H54 (cell line): ENCODE results near the gene CNOT10.
"Not testable (repeated sequence)": the region's sequence is repeated elsewhere in the genome, so short reads cannot be mapped to it uniquely, and the experiment has no call there.

Experiments used
- DNase-seq: peaks from one replicate; pipeline ENCODE4 v3.0.0; 2011; ENCODE audit warnings: low spot score, mixed read lengths; ENCODE audit not compliant: insufficient read length
- FAIRE-seq: peaks from 3 replicates; lab custom pipeline; 2011; peaks lifted over from hg19 to GRCh38; lab: Jason Lieb, UNC
- POLR2A ChIP-seq: IDR thresholded peaks from 2 replicates; pipeline ENCODE4 v1.6.1; 2011; ENCODE audit warnings: low read depth, mild to moderate bottlenecking, low read length

CNOT10 gene

DNA sequence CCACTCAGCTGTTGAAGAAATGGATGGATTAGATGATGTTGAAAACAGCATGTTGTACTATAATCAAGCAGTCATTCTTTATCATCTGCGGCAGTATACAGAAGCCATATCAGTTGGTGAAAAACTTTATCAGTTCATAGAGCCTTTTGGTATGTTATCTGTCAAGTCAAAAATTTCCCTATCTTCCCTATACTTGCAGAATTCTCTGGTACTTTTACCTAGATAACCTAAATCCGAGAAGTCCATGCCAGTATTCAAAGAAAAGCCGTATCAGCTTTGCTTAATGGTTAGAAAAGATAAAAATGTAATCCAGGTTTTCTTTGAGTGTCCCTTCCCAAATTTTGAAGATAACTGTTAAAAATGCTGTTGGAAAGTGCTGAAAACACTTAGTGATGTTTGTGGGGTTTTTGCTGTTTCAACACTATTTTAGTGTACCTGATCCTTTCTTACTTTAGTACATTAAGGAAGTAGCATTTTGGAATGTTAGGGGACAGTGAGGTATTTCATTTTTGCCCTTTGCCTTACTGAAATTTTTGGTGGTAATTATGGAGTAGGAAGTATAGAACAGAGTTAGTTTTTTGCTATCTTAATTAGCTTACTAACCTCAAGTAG is 23.8 kb downstream of the CNOT10 start:
- TF ChIP-seq POLR2A = no peak
- FAIRE-seq = no peak
- no peak for DNase-seq

- DNase-seq (no peak), FAIRE-seq (no peak)
- no peak for TF ChIP-seq POLR2A
Measured at GRCh38 chr3:32709346-32709745, 24.4 kb downstream of the CNOT10 start.

- DNase-seq (no peak), FAIRE-seq (no peak)
- no peak for TF ChIP-seq POLR2A
Measured at GRCh38 chr3:32712506-32713055, 27.6 kb downstream of the CNOT10 start.

DNA sequence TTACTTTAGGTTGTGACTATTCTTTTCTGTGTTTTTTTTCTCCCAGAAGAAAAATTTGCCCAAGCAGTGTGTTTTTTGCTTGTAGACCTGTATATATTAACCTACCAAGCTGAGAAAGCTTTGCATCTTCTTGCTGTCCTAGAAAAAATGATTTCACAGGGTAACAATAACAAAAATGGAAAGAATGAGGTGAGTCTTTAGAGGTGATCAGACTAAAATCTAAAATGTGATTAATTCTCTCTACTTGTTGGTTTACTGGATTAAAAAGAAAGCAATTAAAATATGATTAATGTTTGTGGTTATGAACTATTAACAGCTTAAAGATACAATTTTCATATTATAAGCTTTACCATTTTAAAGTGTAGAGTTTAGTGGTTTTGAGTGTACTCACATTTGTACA is 28.2 kb downstream of the CNOT10 start:
- TF ChIP-seq POLR2A = no peak
- FAIRE-seq (no peak), DNase-seq (no peak)

GRCh38 chr3:32719335-32719734 is 34.3 kb downstream of the CNOT10 start:
- no peak for TF ChIP-seq POLR2A
- DNase-seq (no peak), FAIRE-seq (no peak)

- no peak for TF ChIP-seq POLR2A
- no peak for FAIRE-seq
- no peak for DNase-seq
Measured at GRCh38 chr3:32719931-32720330, 34.9 kb downstream of the CNOT10 start.

DNA sequence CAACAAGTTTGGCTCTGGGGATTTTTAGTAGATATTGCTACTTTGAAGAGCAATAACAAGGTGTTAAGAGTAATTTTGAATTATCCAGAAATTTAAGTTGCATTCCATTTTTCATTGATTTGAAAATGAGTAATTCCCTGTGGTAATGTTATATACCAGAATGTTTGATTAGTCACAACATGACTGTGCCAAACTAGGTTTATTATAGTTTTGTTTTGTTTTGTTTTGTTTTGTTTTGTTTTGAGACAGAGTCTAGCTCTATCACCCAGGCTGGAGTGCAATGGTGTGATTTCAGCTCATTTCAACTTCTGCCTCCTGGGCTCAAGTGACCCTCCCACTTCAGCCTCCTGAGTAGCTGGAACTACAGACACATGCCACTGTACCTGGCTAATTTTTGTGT is 40.7 kb downstream of the CNOT10 start:
- FAIRE-seq = no peak
- no peak for DNase-seq
- no peak for TF ChIP-seq POLR2A

DNA sequence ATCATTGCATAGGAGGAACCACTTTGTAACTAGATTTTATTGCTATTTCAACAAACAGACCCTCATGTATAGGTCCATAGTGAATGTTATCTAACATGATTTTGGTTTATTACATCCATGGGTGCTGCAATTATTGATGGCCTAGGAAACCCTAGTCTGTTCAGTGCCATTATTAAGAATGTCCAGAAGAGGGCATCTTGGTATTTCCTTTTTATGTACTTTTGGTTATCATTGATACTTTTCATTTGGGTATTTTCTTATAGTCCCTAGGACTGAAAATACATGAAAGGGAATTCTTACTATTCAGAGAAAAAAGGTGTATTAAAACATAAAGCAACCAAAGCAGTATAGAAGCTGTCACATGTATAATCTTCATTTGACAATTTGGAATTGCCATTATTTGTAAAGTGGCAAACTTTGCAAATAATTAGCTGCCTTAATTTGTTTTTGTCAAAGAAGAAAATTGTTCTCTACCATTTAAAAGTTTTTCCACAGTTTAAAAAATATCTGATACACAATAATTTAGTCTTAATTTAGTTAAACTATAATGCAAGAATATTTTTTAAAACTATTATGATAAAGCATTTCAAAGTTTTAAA is 48.7 kb downstream of the CNOT10 start:
- DNase-seq (no peak), FAIRE-seq (peak; percentile 92)
- TF ChIP-seq POLR2A = no peak

DNA sequence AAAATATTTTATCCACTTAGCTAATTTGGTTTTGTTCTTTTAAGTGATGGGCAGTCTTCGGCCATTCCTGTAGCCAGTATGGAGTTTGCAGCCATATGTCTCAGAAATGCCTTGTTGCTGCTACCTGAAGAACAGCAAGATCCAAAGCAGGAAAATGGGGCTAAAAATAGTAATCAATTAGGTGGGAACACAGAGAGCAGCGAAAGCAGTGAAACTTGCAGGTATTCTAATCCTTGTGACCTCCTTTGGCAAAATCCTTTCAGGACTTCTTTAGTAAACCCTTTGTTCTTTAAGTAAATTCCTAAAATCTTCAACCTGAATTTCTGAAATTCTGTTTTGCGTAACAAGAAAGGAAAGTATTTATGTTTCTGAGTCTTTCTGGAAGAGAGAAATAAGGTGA is 49.8 kb downstream of the CNOT10 start:
- no peak for DNase-seq
- TF ChIP-seq POLR2A = no peak
- FAIRE-seq = no peak

- FAIRE-seq, DNase-seq: not testable (repeated sequence)
Measured at GRCh38 chr3:32743470-32743869, 58.5 kb downstream of the CNOT10 start.

DNA sequence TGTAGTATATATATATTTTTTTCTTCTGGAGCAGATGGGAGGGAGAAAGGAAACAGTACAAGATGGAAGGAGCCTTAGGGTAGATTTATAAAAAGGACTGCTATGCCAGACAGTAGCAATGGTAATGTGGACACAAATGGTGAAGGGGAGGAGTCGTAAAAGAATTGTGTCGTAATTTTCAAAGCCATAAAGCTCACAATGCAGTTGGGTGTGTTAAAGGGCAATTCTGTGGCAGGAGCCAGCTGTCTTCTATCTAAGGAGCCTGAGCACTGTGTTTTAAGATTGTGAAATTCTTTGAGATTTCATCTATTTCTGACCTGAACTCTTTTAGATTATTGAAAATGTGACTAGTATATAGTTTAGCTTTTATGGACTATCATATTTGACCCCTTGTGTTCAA is 58.9 kb downstream of the CNOT10 start:
- no peak for DNase-seq
- FAIRE-seq = no peak
- TF ChIP-seq POLR2A = no peak

GRCh38 chr3:32751377-32751776 is 66.4 kb downstream of the CNOT10 start:
- TF ChIP-seq POLR2A = no peak
- FAIRE-seq (no peak), DNase-seq (no peak)

DNA sequence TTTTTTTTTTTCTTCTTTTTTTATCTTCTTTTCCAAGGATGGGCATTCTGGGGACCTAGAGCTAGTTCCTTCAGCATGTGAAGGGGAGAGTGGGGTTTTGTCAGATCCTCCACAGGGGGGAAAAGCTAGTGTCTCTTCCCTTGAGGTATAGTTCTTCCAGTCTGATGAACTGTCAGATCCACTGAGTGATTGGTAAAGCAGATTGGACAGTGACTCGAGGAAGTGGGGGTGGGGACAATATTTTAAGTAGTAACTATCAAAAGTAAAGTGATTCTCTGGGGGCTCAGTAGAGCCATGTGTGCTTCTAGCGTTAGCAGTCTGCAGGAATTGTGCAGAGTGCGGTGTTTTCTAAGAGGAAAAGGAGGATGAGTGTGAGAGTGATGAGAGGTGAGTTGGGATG is 70.8 kb downstream of the CNOT10 start:
- DNase-seq (no peak), FAIRE-seq (no peak)
- no peak for TF ChIP-seq POLR2A

- TF ChIP-seq POLR2A = no peak
- DNase-seq (no peak), FAIRE-seq (no peak)
Measured at GRCh38 chr3:32757618-32758374, 72.8 kb downstream of the CNOT10 start.
